Effector memory CD4-positive, alpha-beta T cell (primary cell): Measurements from ENCODE around the gene TGFBR2.

Experiments
- DNase-seq, 3 donors: peaks; one replicate each; pipeline ENCODE4 v3.0.0-alpha.2; 2020
- H3K27ac ChIP-seq: 2 replicates; pipeline ENCODE4 v1.7.0; 2013; ENCODE audit warnings: mild to moderate bottlenecking, low read length, moderate library complexity; ENCODE audit not compliant: insufficient read depth, poor library complexity, severe bottlenecking
- H3K27me3 ChIP-seq: replicated peaks from 2 replicates; pipeline ENCODE4 v1.7.0; 2013; ENCODE audit warnings: mild to moderate bottlenecking, low read length; ENCODE audit not compliant: insufficient read depth, control insufficient read depth, poor library complexity, severe bottlenecking
- H3K36me3 ChIP-seq: 2 replicates; pipeline ENCODE4 v1.7.0; 2013; ENCODE audit warnings: mild to moderate bottlenecking, low read length, moderate library complexity; ENCODE audit not compliant: control insufficient read depth, insufficient read depth
- H3K4me1 ChIP-seq: 2 replicates; pipeline ENCODE4 v1.7.0; 2013; ENCODE audit warnings: low read length, mild to moderate bottlenecking; ENCODE audit not compliant: control insufficient read depth, insufficient read depth, poor library complexity, severe bottlenecking
- H3K4me3 ChIP-seq: 2 replicates; pipeline ENCODE4 v1.7.0; 2013; ENCODE audit warnings: low read length, low read depth, mild to moderate bottlenecking; ENCODE audit not compliant: insufficient read depth, poor library complexity, severe bottlenecking
- H3K9me3 ChIP-seq: 2 replicates; pipeline ENCODE4 v1.7.0; 2013; ENCODE audit warnings: mild to moderate bottlenecking, low read length, moderate library complexity; ENCODE audit not compliant: control insufficient read depth

Gene TGFBR2

GRCh38 chr3:30632521-30632920, 26.1 kb downstream of the TGFBR2 start:
- no peaks in the 10 kb centered on the region for H3K27me3 ChIP-seq
- no peaks in the 10 kb centered on the region for H3K9me3 ChIP-seq
- no peak overlapping the region for H3K4me3 ChIP-seq
- peak overlapping the region; percentile 61 for H3K27ac ChIP-seq
- no peak for DNase-seq
- H3K36me3 ChIP-seq, result no peaks in the 10 kb centered on the region
- H3K4me1 ChIP-seq, result peaks cover 88% of the 10 kb centered on the region

DNA sequence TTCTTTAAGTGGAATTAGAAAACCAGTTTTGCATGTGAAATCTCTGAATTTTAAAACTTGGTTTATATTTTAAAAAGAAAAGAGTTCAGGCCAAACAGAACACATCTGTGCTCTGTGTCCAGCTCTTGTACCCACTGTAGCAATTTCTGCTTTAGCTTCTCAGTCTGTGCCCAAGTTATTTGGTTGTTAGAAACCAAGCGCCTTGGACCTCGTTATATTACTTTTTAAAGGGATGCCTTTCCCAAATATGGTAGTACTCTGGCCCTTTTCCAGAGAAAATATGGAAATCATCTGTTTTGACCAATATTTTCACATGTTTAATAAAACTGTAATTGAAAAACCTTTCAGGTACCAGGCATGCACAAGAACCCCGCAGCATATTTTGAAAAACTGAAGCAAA, 27.3 kb downstream of the TGFBR2 start:
- Histone ChIP-seq H3K36me3 (no peaks in the 10 kb centered on the region), H3K9me3 (no peaks in the 10 kb centered on the region), H3K4me3 (no peak overlapping the region), H3K4me1 (peaks cover 87% of the 10 kb centered on the region), H3K27ac (peak overlapping the region; percentile 54), H3K27me3 (no peaks in the 10 kb centered on the region)
- no peak for DNase-seq

DNA sequence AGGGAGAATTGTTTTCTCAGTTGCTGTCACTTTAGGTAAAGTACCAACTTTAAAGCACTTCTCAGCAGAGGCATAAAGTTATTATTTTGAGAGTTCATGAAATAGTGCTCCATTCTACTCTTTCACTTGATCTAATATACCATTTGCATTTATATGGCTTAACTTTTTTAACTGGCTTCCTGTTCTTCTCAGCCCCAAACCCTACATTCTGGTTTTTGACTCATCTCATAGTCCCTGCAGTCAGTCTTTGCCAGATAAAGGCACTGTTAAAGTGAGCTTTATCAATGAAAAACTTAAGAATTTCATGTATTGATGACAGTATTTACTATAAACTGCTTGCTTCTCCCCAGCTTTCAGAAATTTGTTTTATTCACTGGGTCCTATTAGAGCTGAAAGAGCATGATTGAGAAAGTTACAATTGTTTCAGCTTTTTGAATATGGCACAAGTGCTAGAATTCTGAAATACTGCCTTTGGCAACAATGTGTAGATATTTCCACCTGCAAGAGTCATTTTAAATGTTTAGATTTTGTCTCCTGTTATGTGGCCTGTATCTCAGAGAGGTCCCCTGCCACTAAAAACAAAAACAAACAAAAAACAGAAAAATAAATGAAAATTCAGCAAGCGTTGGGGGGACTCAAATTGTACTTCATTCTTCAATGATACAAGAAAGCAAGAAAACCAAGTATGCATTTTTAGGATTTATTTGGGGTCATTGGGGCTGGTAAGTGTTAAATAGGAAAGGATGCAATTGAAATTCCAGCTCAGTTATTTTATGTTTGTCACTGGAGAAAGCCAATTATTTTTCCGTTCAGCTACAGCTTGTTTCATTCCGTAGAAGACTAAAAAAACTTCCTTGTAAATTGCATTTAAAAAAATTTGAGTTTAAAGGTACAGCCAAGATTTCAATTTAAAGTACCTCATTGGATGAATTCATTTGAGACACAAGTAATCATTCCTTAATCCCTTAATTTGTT, 28.6 kb downstream of the TGFBR2 start:
- peaks cover 87% of the 10 kb centered on the region for H3K4me1 ChIP-seq
- peak overlapping the region; percentile 54 for H3K27ac ChIP-seq
- H3K36me3 ChIP-seq, result no peaks in the 10 kb centered on the region
- H3K4me3 ChIP-seq, result no peak overlapping the region
- no peaks in the 10 kb centered on the region for H3K27me3 ChIP-seq
- no peaks in the 10 kb centered on the region for H3K9me3 ChIP-seq
- no peak for DNase-seq

- peaks cover 91% of the 10 kb centered on the region for H3K4me1 ChIP-seq
- H3K27me3 ChIP-seq, result no peaks in the 10 kb centered on the region
- H3K27ac ChIP-seq, result peak overlapping the region; percentile 23
- peak overlapping the region; percentile 15 for H3K4me3 ChIP-seq
- H3K36me3 ChIP-seq, result no peaks in the 10 kb centered on the region
- H3K9me3 ChIP-seq, result no peaks in the 10 kb centered on the region
- DNase-seq, result no peak
These were observed 31.2 kb downstream of the TGFBR2 start for GRCh38 chr3:30637310-30638219.

DNA sequence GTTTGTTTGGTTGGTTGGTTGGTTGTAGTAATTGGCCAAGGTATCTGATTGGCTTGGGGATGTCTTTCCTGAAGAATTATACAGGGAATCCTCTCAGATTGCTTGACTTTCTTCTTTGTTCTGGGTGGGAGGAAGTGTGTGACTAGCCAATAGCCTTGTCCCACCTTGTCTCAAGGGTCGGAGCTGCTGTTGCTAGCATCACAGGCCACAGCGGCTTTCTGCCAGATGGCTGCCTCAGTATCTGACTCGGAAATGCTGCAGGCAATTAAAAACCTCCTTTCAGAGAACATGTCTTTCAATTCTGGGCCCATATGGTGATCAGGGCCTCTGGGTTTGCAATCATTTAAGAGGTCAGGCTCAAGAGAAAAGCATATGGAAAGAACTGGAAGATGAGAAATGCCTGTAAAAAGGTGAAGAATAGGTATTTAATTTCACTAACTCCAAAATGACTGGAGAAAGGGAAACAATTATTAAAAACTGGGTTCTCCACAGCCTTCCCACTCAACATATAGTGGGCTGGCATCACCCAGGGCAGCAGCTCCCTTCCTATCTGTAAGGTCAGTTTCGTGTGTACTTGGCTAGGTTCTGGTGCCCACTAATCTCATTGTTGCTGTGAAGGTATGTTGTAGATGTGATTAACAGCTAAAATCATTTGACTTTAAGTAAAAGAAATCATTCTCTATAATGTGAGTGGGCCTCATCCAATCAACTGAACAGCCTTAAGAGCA, 32.4 kb downstream of the TGFBR2 start:
- H3K4me3 ChIP-seq, result no peak overlapping the region
- peaks cover 91% of the 10 kb centered on the region for H3K4me1 ChIP-seq
- no peak for DNase-seq
- no peaks in the 10 kb centered on the region for H3K9me3 ChIP-seq
- H3K27ac ChIP-seq, result peak overlapping the region; percentile 24
- H3K27me3 ChIP-seq, result no peaks in the 10 kb centered on the region
- H3K36me3 ChIP-seq, result no peaks in the 10 kb centered on the region

DNA sequence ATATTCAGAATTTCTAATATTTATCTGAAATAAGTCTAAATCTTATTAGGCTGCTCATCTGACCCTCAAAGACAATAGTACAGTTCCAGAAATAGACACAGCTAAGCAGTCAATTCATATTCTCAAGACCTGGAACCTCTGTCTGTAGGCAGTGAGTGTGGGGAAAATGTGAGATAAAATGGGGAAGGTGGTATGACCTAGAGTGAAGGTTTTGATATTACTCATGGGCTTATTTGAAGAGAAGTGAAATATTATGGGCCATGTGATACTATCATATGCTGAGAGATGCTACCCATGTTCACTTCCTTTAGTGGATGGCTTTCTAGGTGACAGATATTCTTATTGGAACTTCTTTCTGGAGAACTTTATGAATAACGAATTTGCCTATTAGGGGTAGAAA, 33.5 kb downstream of the TGFBR2 start:
- DNase-seq, result no peak
- Histone ChIP-seq H3K4me1 (peaks cover 90% of the 10 kb centered on the region), H3K36me3 (no peaks in the 10 kb centered on the region), H3K4me3 (no peak overlapping the region), H3K27ac (peak overlapping the region; percentile 24), H3K27me3 (no peaks in the 10 kb centered on the region), H3K9me3 (no peaks in the 10 kb centered on the region)

DNA sequence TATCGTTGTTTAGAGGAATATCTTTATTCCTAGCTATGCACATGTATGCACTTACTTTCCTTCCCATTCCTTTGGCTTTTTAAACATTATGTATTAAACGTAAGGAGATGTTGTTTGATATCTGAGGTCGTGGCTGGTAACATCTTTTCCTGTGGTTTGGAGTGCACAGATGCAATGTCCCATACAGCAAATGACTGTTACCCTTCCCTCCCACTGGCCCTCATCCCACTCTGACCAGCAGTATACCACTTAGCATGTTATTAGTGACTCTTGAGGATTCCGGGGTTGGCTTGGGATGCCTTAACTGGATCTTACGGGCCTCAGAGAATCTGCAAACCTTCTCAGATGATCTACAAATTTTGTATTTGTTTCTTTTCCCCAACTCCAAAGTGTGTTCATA, 34.5 kb downstream of the TGFBR2 start:
- Histone ChIP-seq H3K36me3 (peaks cover under 1% of the 10 kb centered on the region), H3K9me3 (no peaks in the 10 kb centered on the region), H3K4me1 (peaks cover 86% of the 10 kb centered on the region), H3K27me3 (no peaks in the 10 kb centered on the region), H3K27ac (peak overlapping the region; percentile 30), H3K4me3 (no peak overlapping the region)
- no peak for DNase-seq

DNA sequence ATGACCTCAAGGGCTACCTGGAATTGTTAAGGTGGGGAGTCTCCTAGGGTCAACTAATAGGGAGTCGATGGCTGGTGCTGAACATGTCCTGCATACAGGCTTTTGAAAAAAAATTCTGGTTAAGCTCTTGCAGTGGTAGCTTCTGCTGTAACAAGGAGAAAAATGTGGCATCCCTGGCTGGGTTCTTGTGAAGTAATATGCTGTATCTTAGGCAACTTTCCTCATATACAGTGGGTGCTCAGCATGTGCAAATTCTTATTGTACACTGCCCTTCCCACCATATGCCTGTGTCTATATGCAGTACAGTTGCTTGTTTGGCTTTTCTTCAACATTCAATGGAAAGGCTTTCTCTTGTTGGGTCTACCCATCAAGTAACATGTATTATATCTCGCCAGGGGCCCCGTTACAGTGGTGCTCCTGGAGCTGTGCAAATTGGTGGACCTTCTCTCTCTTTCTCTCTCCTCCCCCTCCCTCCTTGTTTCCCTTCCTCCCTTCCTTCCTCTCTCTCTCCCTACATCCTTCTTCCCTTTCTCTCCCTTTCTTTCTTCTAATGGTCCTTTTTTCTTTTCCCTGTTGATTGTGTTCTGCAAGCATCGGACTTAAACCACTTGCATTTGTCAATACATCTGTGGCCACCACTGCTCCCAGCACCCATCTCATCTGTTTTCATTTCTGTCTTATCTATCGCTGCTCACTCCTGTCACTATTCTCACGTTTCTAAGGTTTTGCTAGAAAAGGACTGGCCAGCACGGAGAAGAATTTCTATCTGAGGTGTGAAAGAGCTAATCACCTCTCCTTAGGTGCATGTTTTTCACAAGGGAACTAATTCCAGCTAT, 35.2 kb downstream of the TGFBR2 start:
- peaks cover 4% of the 10 kb centered on the region for H3K36me3 ChIP-seq
- no peaks in the 10 kb centered on the region for H3K9me3 ChIP-seq
- DNase-seq, result no peak
- H3K27me3 ChIP-seq, result no peaks in the 10 kb centered on the region
- H3K27ac ChIP-seq, result peak overlapping the region; percentile 30
- peaks cover 86% of the 10 kb centered on the region for H3K4me1 ChIP-seq
- H3K4me3 ChIP-seq, result no peak overlapping the region

DNA sequence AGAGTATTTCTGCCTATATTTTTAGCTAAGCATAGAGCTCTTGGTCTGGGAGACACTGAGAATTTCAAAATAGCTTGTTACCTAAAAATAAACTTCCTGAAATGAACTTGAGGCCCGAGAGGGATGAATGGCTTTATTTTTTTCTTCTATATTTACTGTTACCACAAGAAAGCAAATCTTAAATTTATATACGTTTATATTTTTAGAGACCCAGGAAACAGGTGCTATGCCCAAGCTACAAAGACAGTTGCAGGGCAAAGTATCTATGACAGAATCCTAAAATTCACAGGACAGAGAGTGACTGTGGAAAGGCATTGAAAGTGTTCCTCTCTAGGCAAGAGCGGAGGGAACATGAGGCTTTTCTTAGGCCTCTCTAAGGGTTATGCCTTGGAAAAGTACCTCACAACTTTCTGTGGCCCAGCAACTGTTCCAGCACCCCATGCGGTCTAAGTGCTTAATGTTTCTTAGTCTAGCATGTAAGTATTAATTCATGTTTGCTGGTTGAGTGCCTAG, 36.5 kb downstream of the TGFBR2 start:
- Histone ChIP-seq H3K9me3 (no peaks in the 10 kb centered on the region), H3K36me3 (peaks cover 11% of the 10 kb centered on the region), H3K27me3 (no peaks in the 10 kb centered on the region), H3K4me1 (peaks cover 81% of the 10 kb centered on the region), H3K27ac (peak overlapping the region; percentile 72), H3K4me3 (no peak overlapping the region)
- no peak for DNase-seq
